ENCODE measurements around the gene ZNF608. TPM values are rescaled to one million over a fixed set of nuclear protein-coding genes. Genes with fewer than 3 reads are reported as not detected.

ZNF608 gene
- total and polyA plus RNA-seq, 5 donors from 2014 or later, result 0.30 TPM; not detected in 4

DNA sequence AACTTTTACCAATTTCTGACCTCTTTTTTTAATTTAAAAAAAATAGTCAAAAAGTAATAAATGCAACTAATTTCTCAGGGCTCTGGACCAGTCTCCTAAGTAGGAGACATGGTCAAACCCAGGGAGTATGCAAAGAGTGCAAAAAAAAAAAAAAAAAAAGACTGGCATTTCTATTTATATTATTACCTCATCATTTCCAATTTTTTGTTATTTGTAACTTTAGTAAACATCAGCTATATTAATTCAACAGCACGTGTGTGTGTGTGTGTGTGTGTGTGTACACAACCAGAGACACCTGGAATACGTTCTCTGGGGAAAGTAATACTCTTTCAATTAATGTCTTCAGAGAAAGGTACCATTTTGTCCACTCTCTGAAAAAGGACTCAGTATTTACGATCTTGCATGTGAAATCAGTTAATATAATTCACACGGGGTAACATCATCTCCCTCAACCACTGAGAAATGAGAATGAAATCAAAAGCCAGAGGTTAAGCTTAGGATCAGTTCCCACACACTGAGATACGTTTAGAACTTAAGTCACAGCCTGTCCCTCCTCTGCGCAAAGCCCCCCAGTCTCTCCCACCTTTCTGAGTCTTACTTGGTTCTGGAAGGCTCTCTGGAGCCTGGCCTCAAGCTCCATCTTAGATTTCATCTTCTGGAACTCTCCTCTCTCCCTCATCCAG is 21.9 kb downstream of the ZNF608 start:
- Mint-ChIP-seq H3K36me3 (no peaks in the 10 kb centered on the region), H3K4me3 (no peak overlapping the region), H3K9me3 (peaks cover 0 to 6% (median 2%) of the 10 kb centered on the region in 7 donors), H3K27ac (no peak overlapping the region), H3K27me3 (no peaks in the 10 kb centered on the region), H3K4me1 (peaks cover 0 to 4% (median 0%) of the 10 kb centered on the region in 4 donors)
- Histone ChIP-seq H3K27ac (ENCODE audit: insufficient read depth, low read length, poor library complexity, severe bottlenecking) (no peak overlapping the region), H3K36me3 (ENCODE audit: control insufficient read depth, insufficient read depth, low read length) (no peaks in the 10 kb centered on the region), H3K4me3 (ENCODE audit: low read depth, low read length) (no peak overlapping the region), H3K27me3 (ENCODE audit: control insufficient read depth, insufficient read depth, low read length) (no peaks in the 10 kb centered on the region), H3K9me3 (ENCODE audit: control insufficient read depth in 2 of 2, low read length in 2 of 2) (no peaks in the 10 kb centered on the region), H3K4me1 (ENCODE audit: control insufficient read depth, insufficient read depth, low read length, poor library complexity, severe bottlenecking) (no peaks in the 10 kb centered on the region)
- no peak for ATAC-seq (ENCODE audit: low read depth in 2 of 2)
- DNase-seq, result no peak

DNA sequence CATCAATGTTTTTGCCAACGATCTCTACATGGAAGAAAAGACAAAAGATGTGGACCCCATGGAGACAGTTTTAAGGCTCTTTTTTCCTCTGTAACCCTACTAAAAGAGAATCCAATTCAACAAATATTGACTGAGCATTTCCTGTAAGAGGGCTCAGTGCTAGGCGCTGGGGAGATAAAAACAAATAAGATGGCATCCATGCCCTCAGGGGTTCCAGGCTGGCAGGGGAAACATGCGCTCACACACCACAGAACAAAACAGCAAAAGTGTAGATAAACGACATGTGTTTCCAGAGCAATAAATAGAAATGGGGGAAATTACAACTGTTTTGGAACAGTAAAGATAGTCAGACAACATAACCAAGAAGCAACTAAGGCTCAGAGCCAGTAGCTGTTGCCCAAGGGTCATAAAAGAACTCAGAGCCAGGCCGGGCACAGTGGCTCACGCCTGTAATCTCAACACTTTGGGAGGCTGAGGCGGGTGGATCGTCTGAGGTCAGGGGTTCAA is 25.2 kb downstream of the ZNF608 start:
- Histone ChIP-seq H3K27ac (ENCODE audit: insufficient read depth, low read length, poor library complexity, severe bottlenecking) (no peak overlapping the region), H3K27me3 (ENCODE audit: control insufficient read depth, insufficient read depth, low read length) (no peaks in the 10 kb centered on the region), H3K4me3 (ENCODE audit: low read depth, low read length) (no peak overlapping the region), H3K9me3 (ENCODE audit: control insufficient read depth in 2 of 2, low read length in 2 of 2) (no peaks in the 10 kb centered on the region), H3K4me1 (ENCODE audit: control insufficient read depth, insufficient read depth, low read length, poor library complexity, severe bottlenecking) (no peaks in the 10 kb centered on the region), H3K36me3 (ENCODE audit: control insufficient read depth, insufficient read depth, low read length) (no peaks in the 10 kb centered on the region)
- Mint-ChIP-seq H3K27me3 (no peaks in the 10 kb centered on the region), H3K27ac (no peak overlapping the region), H3K4me3 (no peak overlapping the region), H3K4me1 (no peaks in the 10 kb centered on the region), H3K9me3 (peaks cover 0 to 3% (median 2%) of the 10 kb centered on the region in 7 donors), H3K36me3 (no peaks in the 10 kb centered on the region)
- DNase-seq (no peak), ATAC-seq (ENCODE audit: low read depth in 2 of 2) (no peak)

DNA sequence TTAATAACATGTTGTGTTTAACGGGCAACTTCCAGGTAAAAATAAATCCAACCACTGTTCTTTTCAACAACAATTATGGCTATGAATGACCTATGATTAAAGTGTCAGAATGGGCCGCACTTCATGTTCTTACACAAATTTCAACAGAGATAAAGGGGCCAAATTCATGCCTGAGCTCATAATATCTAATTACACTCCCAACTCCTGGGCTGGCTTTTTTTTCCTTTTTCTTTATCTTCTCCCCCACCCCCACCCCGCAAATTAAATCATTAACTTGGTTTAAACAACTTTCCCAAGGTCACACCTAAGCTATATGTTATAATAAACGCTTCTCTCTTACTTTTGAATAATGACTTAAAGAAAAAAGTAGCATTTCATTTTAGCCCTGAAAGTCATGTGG is 25.8 kb downstream of the ZNF608 start:
- no peak overlapping the region for H3K4me3 ChIP-seq (ENCODE audit: low read depth, low read length)
- H3K9me3 ChIP-seq (ENCODE audit: control insufficient read depth in 2 of 2, low read length in 2 of 2), result no peaks in the 10 kb centered on the region
- Mint-ChIP-seq H3K4me1 (no peaks in the 10 kb centered on the region), H3K27me3 (no peaks in the 10 kb centered on the region), H3K4me3 (no peak overlapping the region), H3K36me3 (no peaks in the 10 kb centered on the region), H3K27ac (no peak overlapping the region), H3K9me3 (peaks cover 0 to 3% (median 2%) of the 10 kb centered on the region in 7 donors)
- no peaks in the 10 kb centered on the region for H3K4me1 ChIP-seq (ENCODE audit: control insufficient read depth, insufficient read depth, low read length, poor library complexity, severe bottlenecking)
- H3K27ac ChIP-seq (ENCODE audit: insufficient read depth, low read length, poor library complexity, severe bottlenecking), result no peak overlapping the region
- no peak for DNase-seq
- H3K36me3 ChIP-seq (ENCODE audit: control insufficient read depth, insufficient read depth, low read length), result no peaks in the 10 kb centered on the region
- no peaks in the 10 kb centered on the region for H3K27me3 ChIP-seq (ENCODE audit: control insufficient read depth, insufficient read depth, low read length)
- no peak for ATAC-seq (ENCODE audit: low read depth in 2 of 2)

DNA sequence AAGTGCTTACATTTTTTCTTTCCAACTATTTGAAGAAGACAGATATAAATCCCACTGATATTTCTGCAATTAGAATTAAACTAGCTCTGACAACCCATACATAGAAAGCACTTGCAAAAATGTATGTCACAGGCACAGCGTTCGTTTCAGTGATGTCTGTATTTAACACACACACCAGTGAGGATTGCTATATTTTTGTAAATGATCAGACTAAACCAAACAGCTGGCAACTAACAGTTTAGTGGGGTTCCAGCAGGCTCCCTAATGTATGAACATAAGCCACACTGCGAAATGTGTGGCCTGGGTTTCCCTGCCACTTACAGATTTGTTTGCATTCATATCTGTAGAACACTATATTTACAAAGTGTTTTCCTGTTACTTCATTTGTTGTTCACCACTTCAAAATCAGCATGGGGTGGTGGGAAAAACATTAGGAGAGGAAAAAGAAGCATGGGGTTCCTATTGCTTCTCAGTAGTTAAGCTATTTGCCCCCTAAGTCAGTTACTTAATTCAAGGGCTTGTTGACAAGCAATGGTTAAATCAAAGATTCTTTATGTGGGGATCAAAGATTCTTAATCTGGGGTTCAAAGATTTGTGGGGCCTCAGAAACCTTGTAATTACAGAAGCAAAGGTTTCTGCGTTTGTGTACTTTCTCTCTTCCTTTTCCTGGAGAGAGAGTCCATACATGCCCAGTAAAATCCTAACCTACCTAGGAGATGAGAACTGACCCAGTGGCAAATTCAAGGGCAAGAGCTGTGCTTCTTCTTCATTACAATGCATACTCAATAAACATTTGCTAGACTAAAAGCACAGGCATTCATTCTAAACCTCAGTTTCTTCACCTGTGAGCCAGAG is 27.1 kb downstream of the ZNF608 start:
- H3K9me3 ChIP-seq (ENCODE audit: control insufficient read depth in 2 of 2, low read length in 2 of 2), result no peaks in the 10 kb centered on the region
- H3K36me3 Mint-ChIP-seq, result no peaks in the 10 kb centered on the region
- DNase-seq (no peak), ATAC-seq (ENCODE audit: low read depth in 2 of 2) (no peak)
- no peaks in the 10 kb centered on the region for H3K4me1 ChIP-seq (ENCODE audit: control insufficient read depth, insufficient read depth, low read length, poor library complexity, severe bottlenecking)
- no peaks in the 10 kb centered on the region for H3K27me3 Mint-ChIP-seq
- H3K4me3 ChIP-seq (ENCODE audit: low read depth, low read length), result no peak overlapping the region
- no peak overlapping the region for H3K27ac ChIP-seq (ENCODE audit: insufficient read depth, low read length, poor library complexity, severe bottlenecking)
- no peaks in the 10 kb centered on the region for H3K36me3 ChIP-seq (ENCODE audit: control insufficient read depth, insufficient read depth, low read length)
- no peaks in the 10 kb centered on the region for H3K4me1 Mint-ChIP-seq
- peaks cover 0 to 2% (median 0%) of the 10 kb centered on the region in 7 donors for H3K9me3 Mint-ChIP-seq
- no peak overlapping the region for H3K27ac Mint-ChIP-seq
- H3K4me3 Mint-ChIP-seq, result no peak overlapping the region
- H3K27me3 ChIP-seq (ENCODE audit: control insufficient read depth, insufficient read depth, low read length), result no peaks in the 10 kb centered on the region

DNA sequence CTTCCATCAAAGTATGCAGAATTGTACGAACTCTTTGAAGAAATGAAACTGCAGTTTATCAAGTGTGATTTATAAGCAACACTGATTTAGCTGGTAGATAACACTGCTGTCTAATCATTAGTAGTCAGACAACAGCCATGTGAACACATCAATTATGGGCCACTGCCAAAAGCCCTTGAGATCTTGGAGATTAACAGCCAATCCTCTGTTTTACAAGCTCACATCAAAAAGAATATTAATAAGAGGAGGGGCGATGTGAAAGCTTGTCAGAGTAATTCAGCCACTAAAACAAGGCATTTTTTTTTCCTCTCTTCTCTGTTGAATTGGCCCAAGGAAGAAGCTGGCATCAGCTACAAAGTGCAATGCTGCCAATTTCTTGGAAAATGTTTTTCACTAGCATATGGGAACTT is 28.1 kb downstream of the ZNF608 start:
- ATAC-seq (ENCODE audit: low read depth in 2 of 2) (no peak), DNase-seq (no peak)
- H3K27me3 ChIP-seq (ENCODE audit: control insufficient read depth, insufficient read depth, low read length), result no peaks in the 10 kb centered on the region
- H3K36me3 Mint-ChIP-seq, result no peaks in the 10 kb centered on the region
- no peaks in the 10 kb centered on the region for H3K4me1 ChIP-seq (ENCODE audit: control insufficient read depth, insufficient read depth, low read length, poor library complexity, severe bottlenecking)
- H3K9me3 ChIP-seq (ENCODE audit: control insufficient read depth in 2 of 2, low read length in 2 of 2), result no peaks in the 10 kb centered on the region
- peaks cover 0 to 2% (median 0%) of the 10 kb centered on the region in 7 donors for H3K9me3 Mint-ChIP-seq
- H3K27me3 Mint-ChIP-seq, result no peaks in the 10 kb centered on the region
- no peak overlapping the region for H3K4me3 ChIP-seq (ENCODE audit: low read depth, low read length)
- no peak overlapping the region for H3K4me3 Mint-ChIP-seq
- no peak overlapping the region for H3K27ac ChIP-seq (ENCODE audit: insufficient read depth, low read length, poor library complexity, severe bottlenecking)
- H3K27ac Mint-ChIP-seq, result no peak overlapping the region
- H3K36me3 ChIP-seq (ENCODE audit: control insufficient read depth, insufficient read depth, low read length), result no peaks in the 10 kb centered on the region
- H3K4me1 Mint-ChIP-seq, result no peaks in the 10 kb centered on the region

DNA sequence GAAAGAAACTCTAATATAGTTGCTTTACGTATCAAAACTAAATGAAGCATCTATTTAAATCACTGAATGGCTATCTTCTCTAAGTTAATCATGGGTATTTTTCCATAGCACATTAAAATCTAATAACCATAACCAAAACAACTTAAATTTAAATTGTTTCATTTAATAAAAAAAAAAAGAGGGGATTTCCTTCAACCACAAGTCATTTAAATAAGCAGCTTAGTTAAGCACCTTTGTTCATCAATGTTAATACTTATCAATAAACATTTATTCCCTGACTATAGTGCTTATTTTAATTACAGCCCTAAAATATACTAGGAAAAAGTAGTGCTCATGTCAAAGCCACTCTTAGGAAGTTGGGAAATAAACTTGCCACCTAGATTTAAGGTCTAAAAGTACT is 30.3 kb downstream of the ZNF608 start:
- no peaks in the 10 kb centered on the region for H3K4me1 Mint-ChIP-seq
- no peaks in the 10 kb centered on the region for H3K36me3 Mint-ChIP-seq
- Histone ChIP-seq H3K9me3 (ENCODE audit: control insufficient read depth in 2 of 2, low read length in 2 of 2) (no peaks in the 10 kb centered on the region), H3K27me3 (ENCODE audit: control insufficient read depth, insufficient read depth, low read length) (no peaks in the 10 kb centered on the region), H3K36me3 (ENCODE audit: control insufficient read depth, insufficient read depth, low read length) (no peaks in the 10 kb centered on the region), H3K4me1 (ENCODE audit: control insufficient read depth, insufficient read depth, low read length, poor library complexity, severe bottlenecking) (no peaks in the 10 kb centered on the region), H3K4me3 (ENCODE audit: low read depth, low read length) (no peak overlapping the region), H3K27ac (ENCODE audit: insufficient read depth, low read length, poor library complexity, severe bottlenecking) (no peak overlapping the region)
- H3K9me3 Mint-ChIP-seq, result peaks cover 0 to 4% (median 0%) of the 10 kb centered on the region in 7 donors
- ATAC-seq (ENCODE audit: low read depth in 2 of 2), result no peak
- no peak overlapping the region for H3K27ac Mint-ChIP-seq
- H3K27me3 Mint-ChIP-seq, result no peaks in the 10 kb centered on the region
- no peak for DNase-seq
- H3K4me3 Mint-ChIP-seq, result no peak overlapping the region

DNA sequence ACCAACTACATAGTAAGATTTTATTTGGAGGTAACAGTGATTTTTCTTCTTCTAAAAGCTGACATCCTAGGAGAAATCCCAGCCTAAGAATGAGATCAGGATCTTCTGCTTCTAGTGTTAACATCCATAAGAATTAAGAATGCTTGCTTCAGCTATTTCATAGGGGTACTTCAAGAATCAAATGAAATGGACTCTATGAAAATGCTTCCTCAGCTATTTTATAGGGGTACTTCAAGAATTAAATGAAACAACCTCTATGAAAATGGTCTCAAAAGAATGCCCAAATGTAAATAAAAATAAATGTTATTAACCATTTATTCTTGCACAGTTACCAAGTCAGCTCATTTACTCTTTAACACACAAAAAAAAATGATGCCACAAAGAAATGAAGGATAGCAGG is 31.5 kb downstream of the ZNF608 start:
- Mint-ChIP-seq H3K4me1 (no peaks in the 10 kb centered on the region), H3K36me3 (no peaks in the 10 kb centered on the region), H3K27ac (no peak overlapping the region), H3K9me3 (peaks cover 0 to 2% (median 0%) of the 10 kb centered on the region in 7 donors), H3K27me3 (no peaks in the 10 kb centered on the region), H3K4me3 (no peak overlapping the region)
- Histone ChIP-seq H3K4me1 (ENCODE audit: control insufficient read depth, insufficient read depth, low read length, poor library complexity, severe bottlenecking) (no peaks in the 10 kb centered on the region), H3K27me3 (ENCODE audit: control insufficient read depth, insufficient read depth, low read length) (no peaks in the 10 kb centered on the region), H3K27ac (ENCODE audit: insufficient read depth, low read length, poor library complexity, severe bottlenecking) (no peak overlapping the region), H3K36me3 (ENCODE audit: control insufficient read depth, insufficient read depth, low read length) (no peaks in the 10 kb centered on the region), H3K9me3 (ENCODE audit: control insufficient read depth in 2 of 2, low read length in 2 of 2) (no peaks in the 10 kb centered on the region), H3K4me3 (ENCODE audit: low read depth, low read length) (no peak overlapping the region)
- no peak for DNase-seq
- no peak for ATAC-seq (ENCODE audit: low read depth in 2 of 2)
